ENCODE results near the gene ORAI2.
"Not testable (repeated sequence)": the region's sequence is repeated elsewhere in the genome, so short reads cannot be mapped to it uniquely, and the experiment has no call there.

Gene ORAI2

DNA sequence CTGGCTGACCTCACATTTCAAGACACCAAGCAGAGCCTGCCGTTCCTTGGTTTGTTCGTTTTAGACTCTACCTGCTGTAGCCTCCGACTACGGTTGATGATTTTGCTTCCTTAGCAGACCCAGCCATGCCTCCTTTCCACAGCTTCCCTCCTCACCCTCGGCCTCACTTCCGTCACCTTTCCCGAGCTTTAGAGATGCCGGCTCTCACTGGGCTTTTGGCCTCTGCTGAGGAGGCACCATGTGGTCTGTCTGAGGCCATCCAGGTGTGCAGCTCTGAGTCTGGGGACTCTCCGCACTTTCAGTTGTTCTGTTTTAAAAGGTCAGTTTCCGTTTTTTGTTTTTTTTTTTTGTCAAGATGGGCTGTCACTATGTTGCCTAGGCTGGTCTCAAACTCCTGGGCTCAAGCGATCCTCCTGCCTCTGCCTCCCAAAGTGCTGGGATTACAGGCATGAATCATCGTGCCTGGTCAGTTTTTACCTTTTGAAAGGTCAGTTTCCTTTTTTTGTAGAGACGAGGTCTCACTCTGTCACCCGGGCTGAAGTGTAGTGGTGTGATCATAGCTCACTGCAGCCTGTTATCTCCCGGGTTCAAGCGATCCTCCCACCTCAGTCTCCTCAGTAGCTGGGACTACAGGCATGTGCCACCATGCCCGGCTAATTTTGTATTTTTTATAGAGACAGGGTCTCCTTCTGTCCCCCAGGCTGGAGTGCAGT, 11.7 kb downstream of the ORAI2 start:
- peak; percentile 96 for FAIRE-seq
- no peak for DNase-seq (ENCODE audit: insufficient read length, low spot score)

DNA sequence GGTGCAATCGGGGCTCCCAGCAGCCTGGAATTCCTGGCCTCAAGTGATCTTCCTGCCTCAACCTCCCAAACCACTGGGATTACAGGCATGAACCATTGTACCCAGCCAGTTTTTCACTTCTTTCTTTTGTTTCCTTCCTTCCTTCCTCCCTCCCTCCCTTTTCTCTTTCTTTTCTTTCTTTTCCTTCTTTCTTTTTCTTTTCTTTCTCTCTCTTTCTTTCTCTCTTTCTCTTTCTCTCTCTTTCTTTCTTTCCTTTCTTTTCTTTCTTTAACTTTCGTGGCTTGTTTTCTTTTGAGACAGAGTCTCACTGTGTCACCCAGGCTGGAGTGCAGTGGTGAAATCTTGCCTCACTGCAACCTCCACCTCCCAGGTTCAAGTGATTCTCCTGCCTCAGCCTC, 12.3 kb downstream of the ORAI2 start:
- no peak for FAIRE-seq
- DNase-seq (ENCODE audit: insufficient read length, low spot score), result no peak

DNA sequence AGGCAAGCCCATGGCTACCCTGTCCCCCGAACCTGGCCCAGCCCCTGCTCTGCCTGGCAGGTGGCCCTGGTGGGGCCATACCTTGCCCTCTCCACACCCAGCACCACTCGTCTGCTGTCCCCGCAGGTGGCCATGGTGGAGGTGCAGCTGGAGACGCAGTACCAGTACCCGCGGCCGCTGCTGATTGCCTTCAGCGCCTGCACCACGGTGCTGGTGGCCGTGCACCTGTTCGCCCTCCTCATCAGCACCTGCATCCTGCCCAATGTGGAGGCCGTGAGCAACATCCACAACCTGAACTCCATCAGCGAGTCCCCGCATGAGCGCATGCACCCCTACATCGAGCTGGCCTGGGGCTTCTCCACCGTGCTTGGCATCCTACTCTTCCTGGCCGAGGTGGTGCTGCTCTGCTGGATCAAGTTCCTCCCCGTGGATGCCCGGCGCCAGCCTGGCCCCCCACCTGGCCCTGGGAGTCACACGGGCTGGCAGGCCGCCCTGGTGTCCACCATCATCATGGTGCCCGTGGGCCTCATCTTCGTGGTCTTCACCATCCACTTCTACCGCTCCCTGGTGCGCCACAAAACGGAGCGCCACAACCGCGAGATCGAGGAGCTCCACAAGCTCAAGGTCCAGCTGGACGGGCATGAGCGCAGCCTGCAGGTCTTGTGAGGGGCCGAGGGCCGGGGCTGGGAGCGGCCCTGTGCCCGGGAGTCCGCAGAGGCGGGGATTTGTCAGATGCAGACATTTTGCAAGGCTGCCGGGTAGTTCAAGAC, 13.2 kb downstream of the ORAI2 start:
- no peak for FAIRE-seq
- DNase-seq (ENCODE audit: insufficient read length, low spot score), result no peak

DNA sequence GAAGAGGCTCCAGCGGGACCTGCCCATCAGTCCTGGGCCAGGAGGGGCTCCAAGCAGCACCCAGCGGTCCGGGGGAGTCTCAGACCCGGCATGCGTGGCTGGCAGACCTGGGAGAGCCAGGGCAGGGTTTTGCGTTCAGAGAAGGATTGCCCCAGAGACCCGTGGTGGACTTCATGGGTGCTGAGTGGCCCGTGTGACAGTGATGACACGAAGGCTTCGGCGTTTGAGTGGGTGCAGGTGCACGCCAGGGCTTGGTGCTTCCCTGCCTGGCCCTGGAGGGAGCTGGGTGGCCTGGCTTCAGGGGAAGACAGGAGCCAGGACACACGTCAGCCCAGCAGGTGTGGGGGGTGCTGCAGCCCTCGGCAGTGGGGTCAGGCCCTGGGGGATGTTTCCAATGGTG, 13.9 kb downstream of the ORAI2 start:
- FAIRE-seq, result no peak
- DNase-seq (ENCODE audit: insufficient read length, low spot score), result no peak

DNA sequence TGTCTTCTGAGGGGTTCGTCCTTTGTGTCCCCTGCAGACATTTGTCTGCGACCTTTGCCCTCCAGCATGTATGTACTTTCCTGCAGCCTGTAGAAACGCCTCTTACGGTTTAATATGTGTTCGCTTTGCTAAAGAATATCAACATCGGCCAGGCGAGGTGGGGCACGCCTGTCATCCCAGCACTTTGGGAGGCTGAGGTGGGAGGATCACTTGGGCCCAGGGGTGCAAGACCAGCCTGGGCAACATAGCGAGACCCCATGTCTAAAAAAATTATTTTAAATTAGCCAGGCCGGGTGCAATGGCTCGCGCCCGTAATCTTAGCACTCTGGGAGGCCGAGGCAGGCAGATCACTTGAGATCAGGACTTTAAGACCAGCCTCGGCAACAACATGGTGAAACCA, 15.8 kb downstream of the ORAI2 start:
- FAIRE-seq, result no peak
- DNase-seq (ENCODE audit: insufficient read length, low spot score), result no peak

DNA sequence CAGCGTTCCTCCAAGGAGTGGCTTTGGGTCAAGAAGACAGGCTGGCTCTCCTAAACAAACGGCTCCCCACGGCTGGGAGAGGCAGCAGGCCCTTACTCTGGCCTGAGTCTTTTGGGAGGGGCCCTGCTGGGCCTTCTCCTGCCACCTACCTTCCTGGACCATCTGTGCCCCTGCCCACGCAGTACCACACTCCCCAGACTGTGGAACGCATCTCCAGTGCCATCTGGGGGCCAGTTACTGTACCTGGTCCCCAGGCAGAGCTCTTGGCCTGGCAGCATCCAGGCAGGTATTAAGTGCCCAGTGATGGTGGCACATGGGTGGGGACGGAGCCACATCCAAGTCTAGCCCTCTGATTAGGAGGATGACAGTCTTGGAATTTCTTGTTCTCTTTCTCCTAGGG, 16.9 kb downstream of the ORAI2 start:
- no peak for FAIRE-seq
- DNase-seq (ENCODE audit: insufficient read length, low spot score), result no peak

DNA sequence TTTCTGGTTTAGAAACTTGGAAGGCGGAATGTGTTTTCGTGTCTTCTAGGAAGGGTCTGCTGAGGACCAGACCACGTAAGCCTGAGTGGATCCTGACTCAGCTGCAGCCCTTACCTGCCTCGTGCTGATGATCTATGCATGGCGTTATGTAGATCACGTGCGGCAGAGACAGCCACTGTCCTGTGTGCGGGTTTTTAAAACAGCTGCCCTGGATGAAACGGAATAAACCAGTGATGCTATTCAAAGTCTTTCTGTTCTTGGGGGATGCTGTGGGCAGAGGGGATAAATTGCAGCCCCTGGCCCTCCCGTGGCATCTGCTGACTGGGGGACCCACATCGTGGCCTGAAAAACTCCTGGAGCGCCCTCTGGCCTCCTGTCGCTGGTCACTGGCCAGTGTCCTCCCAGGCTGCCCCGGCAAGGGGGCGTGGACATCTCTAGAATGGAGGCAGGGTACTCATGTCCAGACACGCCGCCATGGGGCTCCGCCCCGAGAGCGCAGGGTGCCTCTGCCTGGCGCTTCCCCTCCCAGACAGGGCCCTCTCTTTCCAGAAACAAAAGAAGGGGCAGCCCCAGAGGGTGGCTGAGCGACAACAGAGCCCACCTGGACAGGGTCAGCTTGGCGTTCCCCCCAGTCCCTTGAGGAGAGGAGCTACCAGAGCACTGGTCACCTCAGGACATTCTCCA, 18.1 kb downstream of the ORAI2 start:
- FAIRE-seq (no peak), DNase-seq (ENCODE audit: insufficient read length, low spot score) (no peak)

DNA sequence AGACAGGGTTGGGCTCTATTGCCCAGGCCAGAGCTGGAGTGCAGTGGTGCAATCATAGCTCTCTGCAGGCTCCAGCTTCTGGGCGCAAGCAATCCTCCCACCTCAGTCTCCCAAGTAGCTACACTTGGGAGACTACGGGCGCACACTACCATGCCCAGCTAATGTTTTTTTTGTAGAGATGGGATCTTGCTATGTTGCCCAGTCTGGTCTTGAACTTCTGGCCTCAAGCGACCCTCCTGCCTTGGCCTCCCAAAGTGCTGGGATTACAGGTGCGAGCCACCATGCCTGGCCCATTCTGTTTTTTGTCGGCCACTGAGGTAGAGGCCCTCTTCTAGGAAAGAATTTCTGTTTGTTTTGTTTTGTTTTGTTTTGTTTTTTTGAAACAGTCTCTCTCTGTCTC, 19.1 kb downstream of the ORAI2 start:
- DNase-seq (ENCODE audit: insufficient read length, low spot score), result no peak
- no peak for FAIRE-seq

DNA sequence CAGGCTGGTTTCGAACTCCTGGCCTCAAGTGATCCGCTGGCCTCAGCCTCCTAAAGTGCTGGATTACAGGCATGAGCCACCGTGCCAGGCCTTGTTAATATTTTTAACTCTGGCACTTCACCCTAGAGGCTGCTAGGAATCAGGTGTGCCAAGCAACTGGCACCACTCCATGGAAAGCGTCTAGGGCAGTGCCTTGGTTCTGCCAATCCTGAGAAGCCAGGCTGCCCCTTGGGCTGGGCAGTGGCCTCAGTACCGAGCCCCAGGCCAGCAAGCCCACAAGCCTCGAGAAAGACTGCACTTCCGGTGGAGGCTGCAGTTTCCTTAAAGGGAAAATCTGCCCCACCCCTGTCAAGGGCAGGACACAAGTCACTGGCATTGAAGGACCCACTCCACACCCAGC, 19.9 kb downstream of the ORAI2 start:
- FAIRE-seq, result no peak
- no peak for DNase-seq (ENCODE audit: insufficient read length, low spot score)

DNA sequence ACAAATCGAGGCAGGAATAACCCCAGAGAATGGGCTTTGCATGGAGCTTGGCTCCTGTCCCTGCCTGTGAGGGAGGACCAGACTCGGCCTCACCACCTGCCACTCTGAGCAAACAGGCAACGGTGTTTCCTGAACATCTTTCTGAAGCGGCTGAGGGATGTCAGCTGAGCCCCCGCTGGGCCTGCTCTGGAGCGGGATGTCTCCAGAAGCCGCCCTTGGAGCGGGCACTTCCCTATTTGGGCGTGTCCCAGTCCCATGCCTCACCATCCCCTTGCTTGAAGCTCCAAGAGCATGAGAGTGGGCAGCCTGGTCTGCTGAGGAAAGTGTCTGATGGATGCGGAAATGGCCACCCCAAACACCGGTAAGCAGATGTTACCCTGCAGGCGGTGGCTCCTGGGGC, 21.1 kb downstream of the ORAI2 start:
- no peak for FAIRE-seq

DNA sequence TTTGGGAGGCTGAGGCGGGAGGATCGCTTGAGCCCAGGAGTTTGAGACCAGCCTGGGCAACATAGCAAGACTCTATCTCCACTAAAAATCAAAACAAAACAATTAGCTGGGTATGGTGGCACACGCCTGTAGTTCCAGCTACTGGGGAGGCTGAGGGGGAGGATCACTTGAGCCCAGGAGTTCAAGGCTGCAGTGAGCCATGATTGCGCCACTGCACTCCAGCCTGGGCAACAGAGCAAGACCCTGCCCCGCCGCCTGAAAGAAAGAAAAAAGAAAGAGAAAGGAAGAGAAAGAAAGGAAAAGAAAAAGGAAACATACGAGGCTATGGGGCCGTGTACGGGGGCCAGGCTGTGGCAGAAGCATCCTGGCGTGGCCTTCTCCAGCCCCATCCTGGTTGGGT, 21.6 kb downstream of the ORAI2 start:
- not testable (repeated sequence) for FAIRE-seq; DNase-seq (ENCODE audit: insufficient read length, low spot score)

More for the DNA sequence above, 21.1 kb downstream of the ORAI2 start:
- no peak for DNase-seq (ENCODE audit: insufficient read length, low spot score)

DNA sequence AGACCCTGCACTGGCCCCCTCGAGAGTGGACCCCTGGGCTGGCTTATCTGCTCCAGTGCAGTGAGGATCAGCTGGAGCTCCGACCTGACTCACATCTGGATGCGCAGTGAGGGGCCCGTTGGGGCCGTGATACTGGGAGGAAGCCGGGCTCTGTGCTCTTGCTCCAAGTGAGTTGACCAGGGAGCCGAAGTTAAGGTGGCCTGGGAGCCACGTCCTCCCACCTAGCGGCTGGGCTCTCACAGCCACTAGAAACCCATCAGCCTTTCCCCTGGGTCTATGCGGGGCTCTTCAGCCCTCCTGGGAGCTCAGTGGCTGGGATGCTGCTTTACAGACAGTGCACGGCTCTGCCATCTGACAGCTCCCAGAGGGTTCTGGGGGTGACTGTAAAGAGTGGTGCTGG, 22.2 kb downstream of the ORAI2 start:
- no peak for DNase-seq (ENCODE audit: insufficient read length, low spot score)
- FAIRE-seq, result no peak

DNA sequence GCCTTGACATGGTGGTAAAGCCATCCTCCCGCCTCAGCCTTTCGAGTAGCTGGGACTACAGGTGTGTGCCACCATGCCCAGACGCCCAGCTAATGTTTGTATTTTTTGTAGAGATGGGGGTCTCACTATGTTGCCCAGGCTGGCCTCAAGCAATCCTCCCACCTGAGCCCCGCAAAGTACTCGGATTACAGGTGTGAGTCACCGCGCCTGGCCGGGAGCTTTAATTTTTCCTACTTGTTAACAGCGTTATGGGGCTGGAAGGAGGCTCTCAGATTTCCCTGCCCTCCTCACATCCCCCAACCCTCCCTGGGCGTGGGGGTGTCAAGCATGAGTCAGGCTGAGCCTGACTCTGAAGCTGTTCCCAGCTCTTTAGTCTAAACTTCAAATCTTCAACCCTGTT, 23.0 kb downstream of the ORAI2 start:
- FAIRE-seq (no peak), DNase-seq (ENCODE audit: insufficient read length, low spot score) (no peak)

DNA sequence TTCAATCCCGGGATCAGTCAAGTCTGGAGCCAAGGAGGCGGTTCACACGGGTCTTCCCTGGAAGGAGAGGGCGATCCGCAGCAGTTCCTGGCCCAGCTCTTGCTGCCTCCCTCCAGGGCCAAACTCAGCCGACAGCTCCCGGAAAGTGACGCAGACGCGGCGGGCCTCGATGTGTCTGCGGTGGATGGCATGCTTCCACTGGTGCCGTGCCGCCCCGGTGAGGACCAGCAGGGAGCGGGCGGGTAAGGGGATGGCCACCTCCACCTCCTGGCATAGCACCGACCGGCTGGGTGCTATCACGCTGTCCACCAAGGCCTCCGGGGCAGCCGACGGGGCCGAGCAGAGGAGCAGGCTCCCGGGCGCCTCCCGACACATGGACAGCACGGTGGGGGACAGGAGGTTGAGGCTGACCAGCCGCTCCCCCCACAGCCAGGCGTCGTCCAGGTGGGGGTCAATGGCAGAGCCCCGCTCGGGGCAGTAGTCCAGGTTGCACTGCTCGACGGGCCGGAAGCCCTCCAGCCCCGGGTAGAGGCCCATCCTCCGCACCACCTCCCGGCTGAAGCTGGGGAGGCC, 24.1 kb downstream of the ORAI2 start:
- no peak for DNase-seq (ENCODE audit: insufficient read length, low spot score)
- no peak for FAIRE-seq

DNA sequence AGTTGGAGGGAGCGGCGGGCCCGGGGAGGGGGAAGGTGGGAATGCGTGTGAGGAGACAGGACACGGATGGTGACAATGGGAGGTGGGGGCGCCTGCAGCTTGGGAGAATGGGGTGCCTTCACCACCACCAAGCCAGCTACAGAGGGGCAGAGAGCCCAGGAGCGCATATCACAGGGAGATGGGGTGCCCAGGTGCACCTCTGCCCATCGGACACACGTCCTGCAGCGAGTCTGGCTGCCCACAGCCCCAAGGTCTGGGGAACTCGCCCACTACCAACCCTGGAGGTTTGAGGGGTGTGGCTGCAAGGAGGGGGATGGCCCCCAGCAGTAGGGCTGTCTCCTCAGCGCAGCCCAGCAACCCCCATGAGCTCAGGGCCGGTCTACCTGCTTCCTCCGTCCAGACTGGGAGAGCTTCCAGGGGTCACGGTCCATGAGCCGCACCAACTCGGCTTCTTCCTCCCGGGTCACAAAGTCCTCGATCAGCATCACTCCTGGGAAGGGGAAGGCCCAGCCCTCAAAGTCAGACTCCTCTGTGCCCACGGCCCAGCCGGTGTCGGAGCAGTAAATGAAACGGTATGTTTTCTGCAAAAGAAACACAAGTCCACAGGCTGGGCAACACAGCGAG, 26.0 kb downstream of the ORAI2 start:
- no peak for DNase-seq (ENCODE audit: insufficient read length, low spot score)
- no peak for FAIRE-seq

DNA sequence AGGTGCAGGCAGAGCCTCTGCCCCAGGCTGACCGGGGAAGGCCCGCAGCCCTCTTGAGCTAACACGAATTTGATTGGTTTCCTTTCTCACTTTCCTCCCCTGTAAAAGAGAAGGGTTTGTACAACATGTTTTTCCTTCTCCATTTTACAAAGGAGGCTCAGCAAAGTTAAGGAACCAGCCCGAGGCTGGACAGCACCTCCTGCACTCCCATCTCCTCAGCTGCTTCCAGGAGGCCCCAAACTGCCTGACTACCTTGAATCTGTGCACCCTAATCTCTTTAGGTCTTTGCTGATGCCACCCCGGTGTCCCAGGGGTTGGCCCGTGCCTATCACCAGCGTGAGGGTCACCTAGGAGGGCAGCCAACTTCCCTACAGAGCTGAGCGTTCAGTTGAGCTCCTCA, 27.1 kb downstream of the ORAI2 start:
- FAIRE-seq (no peak), DNase-seq (ENCODE audit: insufficient read length, low spot score) (no peak)

DNA sequence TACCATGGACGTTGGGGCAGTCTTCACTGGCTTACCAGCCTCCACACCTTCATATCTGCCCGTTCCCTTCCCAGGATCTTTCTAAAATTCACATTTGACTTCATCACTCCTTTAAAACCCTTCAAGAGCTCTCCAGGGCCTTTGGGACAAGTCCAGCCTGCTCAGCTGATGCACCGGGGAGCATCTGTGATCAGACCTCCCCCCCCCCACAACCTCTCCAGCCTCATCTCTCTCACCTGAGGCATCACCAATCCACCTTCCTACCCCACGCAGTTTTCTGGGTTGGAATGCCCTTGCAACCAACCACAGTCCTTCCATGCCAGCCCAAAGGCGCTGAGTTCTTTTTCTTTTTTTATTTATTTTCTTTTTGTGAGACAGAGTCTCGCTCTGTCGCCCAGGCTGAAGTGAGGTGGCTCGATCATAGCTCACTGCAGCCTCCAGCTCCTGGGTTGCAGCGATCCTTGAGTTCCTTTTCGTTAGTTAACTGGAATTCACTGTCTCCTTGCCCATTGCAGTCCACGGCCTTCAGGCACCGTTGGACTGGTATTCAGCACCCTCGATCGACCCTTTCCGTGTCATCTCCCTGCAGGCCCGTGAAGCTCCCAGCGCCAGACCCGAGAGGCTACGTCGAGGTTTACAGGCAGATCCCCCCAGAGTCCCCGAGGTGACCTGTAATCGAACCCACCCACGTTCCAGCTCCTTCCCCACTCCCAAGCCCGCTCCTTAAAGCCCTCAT, 30.6 kb downstream of the ORAI2 start:
- FAIRE-seq (peak; percentile 23), DNase-seq (ENCODE audit: insufficient read length, low spot score) (no peak)

DNA sequence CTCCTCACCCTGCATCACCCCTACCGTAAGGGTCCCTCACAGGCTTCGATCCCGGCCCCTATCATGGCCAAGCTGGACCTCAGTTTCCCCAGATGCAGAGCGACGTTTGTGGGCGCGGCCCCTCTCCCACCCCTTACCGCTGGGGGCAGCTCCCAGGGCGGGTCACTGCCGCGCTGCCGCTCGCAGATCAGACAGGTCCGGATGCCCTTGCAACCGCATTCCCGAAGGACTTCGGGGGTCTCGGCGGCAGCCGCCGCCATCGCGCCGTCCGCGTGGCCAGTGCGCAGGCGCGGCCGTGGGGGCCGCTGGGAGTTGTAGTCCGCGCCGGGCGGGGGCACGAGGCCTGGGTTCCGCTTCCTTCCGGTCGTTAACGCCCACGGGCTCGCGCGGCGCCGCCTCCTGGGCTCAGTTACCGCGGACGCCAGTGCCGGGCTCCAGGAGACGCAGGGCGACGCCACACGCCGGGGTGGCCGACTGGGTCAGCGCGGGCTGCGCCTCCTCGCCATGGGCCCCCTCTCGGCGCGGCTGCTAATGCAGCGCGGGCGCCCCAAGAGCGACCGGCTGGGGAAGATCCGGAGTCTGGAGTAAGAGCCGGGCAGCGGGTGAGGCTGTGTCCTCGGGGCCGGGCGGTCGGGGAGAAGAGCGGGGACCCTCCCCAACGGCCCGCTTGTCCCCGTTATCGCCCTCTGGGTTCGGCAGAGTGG, 31.4 kb downstream of the ORAI2 start, which contains the start of the genes ALKBH4 and LRWD1:
TSS of gene ALKBH4 (minus strand) at position 287 of the 704 bp plus-strand sequence. CDS start at position 260, 27 bp downstream.
TSS of gene LRWD1 (plus strand) at position 408 of the 704 bp plus-strand sequence. CDS start at position 505, 97 bp downstream.
- FAIRE-seq, result peak; percentile 86
- DNase-seq (ENCODE audit: insufficient read length, low spot score), result peak; percentile 99

DNA sequence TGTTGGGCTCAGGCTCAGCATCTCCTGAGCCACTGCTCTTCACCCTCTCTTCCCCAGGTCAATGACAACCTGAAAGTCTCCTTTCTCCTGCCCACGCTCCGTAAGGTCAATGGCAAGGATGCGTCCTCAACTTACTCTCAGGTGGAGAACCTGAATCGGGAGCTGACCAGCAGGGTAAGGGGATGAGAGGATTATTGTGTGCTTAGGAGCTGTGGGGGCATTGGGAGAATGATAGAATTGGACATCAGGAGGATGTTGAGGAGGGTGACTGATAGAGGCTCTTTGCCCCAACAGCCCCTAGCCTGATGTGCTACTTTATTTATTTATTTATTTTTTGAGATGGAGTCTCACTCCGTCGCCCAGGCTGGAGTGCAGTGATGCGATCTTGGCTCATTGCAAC, 32.7 kb downstream of the ORAI2 start:
- no peak for DNase-seq (ENCODE audit: insufficient read length, low spot score)
- FAIRE-seq, result no peak

Data from GM19239 (cell line).